MM.1S (cell line): ENCODE results near the gene CTSO.

Experiments
- DNase-seq: peaks from one replicate; pipeline ENCODE4 v3.0.0-alpha.2; 2015
- H2AFZ ChIP-seq: fragments of 300-600 bp; sonication (generic); 2 replicates; pipeline ENCODE4 v1.6.0; 2016; ENCODE audit warnings: antibody characterized with exemption, low read length
- H3F3A ChIP-seq: fragments of 300-600 bp; sonication (generic); 2 replicates; pipeline ENCODE4 v1.6.1; 2016; ENCODE audit warnings: mild to moderate bottlenecking, antibody characterized with exemption, low read length, moderate library complexity, mixed read lengths; ENCODE audit not compliant: insufficient read depth
- H3K27ac ChIP-seq: fragments of 300-600 bp; sonication (generic); 2 replicates; pipeline ENCODE4 v1.5.1; 2016; ENCODE audit warnings: mild to moderate bottlenecking, low read length
- H3K27me3 ChIP-seq: fragments of 300-600 bp; sonication (generic); replicated peaks from 2 replicates; pipeline ENCODE4 v1.6.0; 2016; ENCODE audit warnings: low read length; ENCODE audit not compliant: insufficient read depth
- H3K36me3 ChIP-seq: fragments of 300-600 bp; sonication (generic); replicated peaks from 2 replicates; pipeline ENCODE4 v1.6.1; 2016; ENCODE audit warnings: mild to moderate bottlenecking, low read length, mixed read lengths; ENCODE audit not compliant: insufficient read depth
- H3K4me1 ChIP-seq: fragments of 300-600 bp; sonication (generic); 2 replicates; pipeline ENCODE4 v1.6.1; 2016; ENCODE audit warnings: low read length, mixed read lengths
- H3K4me2 ChIP-seq: fragments of 300-600 bp; sonication (generic); 2 replicates; pipeline ENCODE4 v1.6.0; 2016; ENCODE audit warnings: low read depth, low read length
- H3K4me3 ChIP-seq: fragments of 300-600 bp; sonication (generic); 2 replicates; pipeline ENCODE4 v1.5.1; 2016; ENCODE audit warnings: low read length, mixed read lengths
- H3K79me2 ChIP-seq: fragments of 300-600 bp; sonication (generic); 2 replicates; pipeline ENCODE4 v1.6.1; 2016; ENCODE audit warnings: mixed run types, low read length, mixed read lengths
- H3K9ac ChIP-seq: fragments of 300-600 bp; sonication (generic); 2 replicates; pipeline ENCODE4 v1.6.1; 2016; ENCODE audit warnings: low read length, mixed read lengths
- H3K9me2 ChIP-seq: fragments of 300-600 bp; sonication (generic); replicated peaks from 2 replicates; pipeline ENCODE4 v1.6.1; 2016; ENCODE audit warnings: mild to moderate bottlenecking, low read length, mixed read lengths; ENCODE audit not compliant: insufficient read depth
- H3K9me3 ChIP-seq: fragments of 300-600 bp; sonication (generic); replicated peaks from 2 replicates; pipeline ENCODE4 v1.6.1; 2016; ENCODE audit warnings: mild to moderate bottlenecking, low read length, mixed read lengths; ENCODE audit not compliant: insufficient read depth
- H4K20me1 ChIP-seq: fragments of 300-600 bp; sonication (generic); 2 replicates; pipeline ENCODE4 v1.6.1; 2016; ENCODE audit warnings: mild to moderate bottlenecking, low read length, moderate library complexity, mixed read lengths; ENCODE audit not compliant: insufficient read depth
- CTCF ChIP-seq: fragments of 300-600 bp; sonication (generic); IDR thresholded peaks from 2 replicates; pipeline ENCODE4 v1.5.1; 2016; ENCODE audit warnings: antibody characterized with exemption, low read length, mixed read lengths
- EZH2 ChIP-seq: fragments of 300-600 bp; sonication (generic); optimal IDR thresholded peaks from 2 replicates; pipeline ENCODE3; 2017; ENCODE audit warnings: low read depth, mild to moderate bottlenecking, antibody characterized with exemption, low read length, mixed read lengths
- EZH2phosphoT487 ChIP-seq: fragments of 300-600 bp; sonication (generic); IDR thresholded peaks from 2 replicates; pipeline ENCODE4 v1.6.1; 2018; ENCODE audit warnings: antibody characterized with exemption, low read length

The CTSO gene

GRCh38 chr4:155911905-155912304, 41.8 kb downstream of the CTSO start:
- no peak overlapping the region for H3K4me2 ChIP-seq
- H3K9me2 ChIP-seq: no peaks in the 10 kb centered on the region
- H3K27me3 ChIP-seq: no peaks in the 10 kb centered on the region
- no peak overlapping the region for H3K27ac ChIP-seq
- peaks cover 19% of the 10 kb centered on the region for H3K4me1 ChIP-seq
- no peaks in the 10 kb centered on the region for H4K20me1 ChIP-seq
- no peaks in the 10 kb centered on the region for H3K79me2 ChIP-seq
- no peaks in the 10 kb centered on the region for H3K9me3 ChIP-seq
- TF ChIP-seq CTCF (no peak), EZH2 (no peak), EZH2phosphoT487 (no peak)
- peaks cover 20% of the 10 kb centered on the region for H3F3A ChIP-seq
- no peaks in the 10 kb centered on the region for H3K36me3 ChIP-seq
- H3K4me3 ChIP-seq: no peak overlapping the region
- no peak overlapping the region for H3K9ac ChIP-seq
- no peak for DNase-seq
- no peak overlapping the region for H2AFZ ChIP-seq

- Histone ChIP-seq H3K9ac (no peak overlapping the region), H3F3A (peaks cover 20% of the 10 kb centered on the region), H3K4me3 (no peak overlapping the region), H3K4me1 (peaks cover 22% of the 10 kb centered on the region), H3K9me2 (no peaks in the 10 kb centered on the region), H3K27me3 (no peaks in the 10 kb centered on the region), H3K9me3 (no peaks in the 10 kb centered on the region), H3K4me2 (peak overlapping the region; percentile 98; the same call in 1 of the 2 replicates), H3K27ac (peak overlapping the region; percentile 99; the same call in 1 of the 2 replicates), H3K36me3 (no peaks in the 10 kb centered on the region), H4K20me1 (no peaks in the 10 kb centered on the region), H3K79me2 (no peaks in the 10 kb centered on the region), H2AFZ (no peak overlapping the region)
- TF ChIP-seq EZH2: no peak
- TF ChIP-seq EZH2phosphoT487: no peak
- no peak for TF ChIP-seq CTCF
- DNase-seq: no peak
These were observed 43.9 kb downstream of the CTSO start for GRCh38 chr4:155909615-155910226.

- H3K4me2 ChIP-seq: peak overlapping the region; percentile 98
These were observed 45.2 kb downstream of the CTSO start for GRCh38 chr4:155908187-155909139.

More at GRCh38 chr4:155908187-155909139, 45.2 kb downstream of the CTSO start:
- Histone ChIP-seq H3K36me3 (no peaks in the 10 kb centered on the region), H3K79me2 (no peaks in the 10 kb centered on the region), H3K4me1 (peaks cover 22% of the 10 kb centered on the region), H2AFZ (peak overlapping the region; percentile 78), H3K9ac (peak overlapping the region; percentile 78), H3K4me3 (peak overlapping the region; percentile 59), H4K20me1 (no peaks in the 10 kb centered on the region), H3K9me2 (no peaks in the 10 kb centered on the region), H3K27ac (peak overlapping the region; percentile 99), H3F3A (peaks cover 20% of the 10 kb centered on the region), H3K27me3 (no peaks in the 10 kb centered on the region), H3K9me3 (no peaks in the 10 kb centered on the region)
- peak; percentile 92 for DNase-seq
- TF ChIP-seq EZH2 (no peak), EZH2phosphoT487 (no peak), CTCF (no peak)
